CD4-positive, alpha-beta memory T cell (primary cell): ENCODE data around the gene SPHK2. TPM values are rescaled to one million over a fixed set of nuclear protein-coding genes. Genes with fewer than 3 reads are reported as not detected.

ENCODE experiments used
- CTCF ChIA-PET: fragments of 350-600 bp; sonication (Branson Sonifier 250); formaldehyde crosslinking; loops from one replicate; lab custom pipeline; 2021; ENCODE audit warnings: inconsistent platforms; ENCODE audit not compliant: partially characterized antibody; lab: Charles Lee
- POLR2A ChIA-PET: fragments of 350-600 bp; sonication (Branson Sonifier 250); formaldehyde crosslinking; loops from one replicate; lab custom pipeline; 2021; ENCODE audit not compliant: partially characterized antibody; lab: Charles Lee
- DNase-seq, 5 donors: peaks; one replicate each; pipeline versions ENCODE4 v3.0.0 to v3.0.0-alpha.2; 2020 to 2022; ENCODE audit warnings: mixed read lengths in 1 of 5
- H3K27ac ChIP-seq: one replicate; pipeline ENCODE4 v1.7.0; 2013; ENCODE audit warnings: low read depth, low read length
- H3K27me3 ChIP-seq: 2 replicates; pipeline ENCODE4 v1.7.0; 2013; ENCODE audit warnings: mild to moderate bottlenecking, low read length, moderate library complexity; ENCODE audit not compliant: insufficient read depth
- H3K36me3 ChIP-seq: 2 replicates; pipeline ENCODE4 v1.7.0; 2013; ENCODE audit warnings: mild to moderate bottlenecking, low read length, moderate library complexity; ENCODE audit not compliant: insufficient read depth
- H3K4me1 ChIP-seq: 2 replicates; pipeline ENCODE4 v1.7.0; 2013; ENCODE audit warnings: mild to moderate bottlenecking, low read length, moderate library complexity; ENCODE audit not compliant: insufficient read depth
- H3K4me3 ChIP-seq, 2 donors: one replicate each; pipeline ENCODE4 v1.7.0; 2013; ENCODE audit warnings: low read length in 2 of 2, mild to moderate bottlenecking in 1 of 2
- H3K9me3 ChIP-seq, 2 donors: one replicate each; pipeline ENCODE4 v1.7.0; 2013; ENCODE audit warnings: low read length in 2 of 2, control low read depth in 1 of 2; ENCODE audit not compliant: control insufficient read depth in 1 of 2
- H3K27ac Mint-ChIP-seq, 7 donors: one replicate each; pipeline ENCODE4 v1.8.0; 2020 to 2021; ENCODE audit warnings: mixed read lengths in 7 of 7, mild to moderate bottlenecking in 6 of 7, inconsistent platforms in 3 of 7, moderate library complexity in 3 of 7
- H3K27me3 Mint-ChIP-seq, 2 donors: one replicate each; pipeline ENCODE4 v1.8.0; 2020 to 2021; ENCODE audit warnings: mixed read lengths in 2 of 2
- H3K36me3 Mint-ChIP-seq, 2 donors: one replicate each; pipeline ENCODE4 v1.8.0; 2020 to 2021; ENCODE audit warnings: mixed read lengths in 2 of 2, inconsistent platforms in 1 of 2, mild to moderate bottlenecking in 1 of 2
- H3K4me1 Mint-ChIP-seq, 4 donors: one replicate each; pipeline ENCODE4 v1.8.0; 2020 to 2021; ENCODE audit warnings: mixed read lengths in 4 of 4, mild to moderate bottlenecking in 1 of 4
- H3K4me3 Mint-ChIP-seq, 8 donors: one replicate each; pipeline ENCODE4 v1.8.0; 2020 to 2021; ENCODE audit warnings: mixed read lengths in 8 of 8, mild to moderate bottlenecking in 7 of 8, moderate library complexity in 6 of 8, inconsistent platforms in 3 of 8
- H3K9me3 Mint-ChIP-seq, 8 donors: one replicate each; pipeline ENCODE4 v1.8.0; 2020 to 2021; ENCODE audit warnings: mixed read lengths in 8 of 8, mild to moderate bottlenecking in 5 of 8, inconsistent platforms in 3 of 8, moderate library complexity in 1 of 8
- intact Hi-C: fragments of 100-400 bp; cut with micrococcal nuclease; formaldehyde crosslinking; loops from one replicate; pipeline ENCODE4 v1.15.1; 2023
- polyA plus RNA-seq, 2 donors: library from polyadenylated mRNA; unstranded; fragments of 300-500 nt; fragmentation: Illumina TruSeq; gene quantifications; one replicate each; pipeline ENCODE4 v1.2.3, GENCODE V29; 2021
- total RNA-seq, 2 experiments: library from RNA; stranded (reverse); gene quantifications; one replicate each; pipeline ENCODE4 v1.2.3, GENCODE V29; 2021

SPHK2 gene
- total and polyA plus RNA-seq, 4 experiments from 2014 or later: 6.0 to 29.1 (median 16.7) TPM

DNA sequence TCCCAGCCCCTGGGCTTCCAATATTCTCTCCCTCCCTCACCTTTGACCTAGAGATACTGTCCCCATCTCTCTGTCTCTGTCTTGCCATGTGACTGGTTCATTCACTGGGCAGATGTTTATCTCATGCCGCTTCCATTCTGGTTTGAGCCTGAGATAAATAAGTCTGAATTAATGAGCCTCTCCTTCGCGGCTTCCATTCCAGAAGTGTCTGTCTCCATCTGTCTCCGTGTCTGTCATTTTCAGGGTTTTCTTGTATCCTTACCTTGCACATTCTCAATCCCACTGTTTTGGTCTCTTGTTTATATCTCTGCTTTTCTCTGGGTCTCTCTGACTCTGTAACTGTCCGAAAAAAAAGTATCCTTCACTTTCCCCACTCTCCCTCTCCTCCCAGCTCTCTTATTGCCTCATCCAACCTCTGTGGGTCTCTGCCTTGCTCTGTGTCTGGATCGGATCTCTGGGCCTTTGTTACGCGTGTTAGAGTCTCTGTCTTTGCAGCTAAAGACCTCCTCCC is 4.3 kb downstream of the SPHK2 start:
- ChIA-PET CTCF (interaction anchor here (0.7 to 1.9 kb wide), 3 partner anchors 22 to 370 kb away, joined by 3 to 7 read pairs (median 3); partner anchors contain the start of genes CA11 and RUVBL2), POLR2A (interaction anchor here (0.6 to 6.6 kb wide), 9 partner anchors 9 to 370 kb away, joined by 3 to 61 read pairs (median 4); partner anchors contain the start of genes CA11, DBP, FAM83E and FTL)
- no peaks in the 10 kb centered on the region for H3K27me3 Mint-ChIP-seq
- DNase-seq: no peak
- H3K4me3 Mint-ChIP-seq: peak overlapping the region; percentile 59 to 93 (median 84)
- Histone ChIP-seq H3K9me3 (no peaks in the 10 kb centered on the region), H3K4me1 (peaks cover 27% of the 10 kb centered on the region), H3K4me3 (peak overlapping the region; percentile 13 to 33), H3K27ac (peak overlapping the region; percentile 68), H3K27me3 (no peaks in the 10 kb centered on the region), H3K36me3 (no peaks in the 10 kb centered on the region)
- no peaks in the 10 kb centered on the region for H3K9me3 Mint-ChIP-seq
- peaks cover 22 to 59% (median 36%) of the 10 kb centered on the region in 4 donors for H3K4me1 Mint-ChIP-seq
- peak overlapping the region; percentile 79 to 98 (median 96) for H3K27ac Mint-ChIP-seq
- peaks cover 4 to 34% of the 10 kb centered on the region in 2 donors for H3K36me3 Mint-ChIP-seq
- intact Hi-C loops: loop anchor here (1.0 kb wide), 2 partner anchors 14 to 23 kb away; partner anchors contain the start of genes CA11 and DBP

DNA sequence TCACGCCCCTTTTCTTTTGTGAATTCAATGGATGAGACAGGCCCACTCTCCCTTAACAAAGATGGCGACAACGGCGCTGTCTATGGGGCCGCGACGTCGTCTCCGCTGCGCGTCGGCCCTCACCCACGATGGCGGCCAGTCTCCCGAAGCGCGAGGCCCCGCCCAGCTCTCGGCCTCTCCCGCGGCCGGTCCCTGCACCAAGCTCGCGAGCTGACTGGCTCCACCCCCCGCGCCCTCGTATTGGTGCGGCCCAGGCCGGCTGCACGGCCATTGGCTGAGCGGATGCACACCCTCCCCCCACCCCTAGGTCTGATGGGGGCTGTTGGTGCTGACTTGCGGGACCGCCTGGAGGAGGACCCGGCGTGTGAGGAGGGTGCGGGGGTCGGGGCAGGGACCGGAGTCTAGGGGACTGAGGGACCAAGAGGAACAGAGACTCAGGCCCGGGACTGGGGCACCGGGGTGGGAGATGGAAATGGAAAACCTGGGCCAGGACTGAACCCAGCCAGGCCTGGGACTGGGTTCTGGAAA is 4.8 kb downstream of the SPHK2 start:
- Histone ChIP-seq H3K27me3 (no peaks in the 10 kb centered on the region), H3K27ac (peak overlapping the region; percentile 68), H3K9me3 (no peaks in the 10 kb centered on the region), H3K4me3 (peak overlapping the region; percentile 13 to 33), H3K4me1 (peaks cover 27% of the 10 kb centered on the region), H3K36me3 (no peaks in the 10 kb centered on the region)
- POLR2A ChIA-PET: interaction anchor here (0.6 to 6.6 kb wide), 8 partner anchors 10 to 369 kb away, joined by 3 to 61 read pairs (median 4); partner anchors contain the start of genes CA11, DBP, FAM83E and FTL
- H3K27me3 Mint-ChIP-seq: no peaks in the 10 kb centered on the region
- H3K4me1 Mint-ChIP-seq: peaks cover 22 to 54% (median 34%) of the 10 kb centered on the region in 4 donors
- H3K9me3 Mint-ChIP-seq: no peaks in the 10 kb centered on the region
- peak overlapping the region; percentile 79 to 98 (median 96) for H3K27ac Mint-ChIP-seq
- CTCF ChIA-PET: interaction anchor here (0.7 to 1.9 kb wide), 3 partner anchors 21 to 369 kb away, joined by 3 to 7 read pairs (median 3); partner anchors contain the start of genes CA11 and RUVBL2
- peak overlapping the region; percentile 59 to 93 (median 84) for H3K4me3 Mint-ChIP-seq
- intact Hi-C loops: loop anchor here (1.0 kb wide), 2 partner anchors 13 to 22 kb away; partner anchors contain the start of genes CA11 and DBP
- DNase-seq: peak; percentile 87 to 91 (median 90)
- peaks cover 4 to 31% of the 10 kb centered on the region in 2 donors for H3K36me3 Mint-ChIP-seq

DNA sequence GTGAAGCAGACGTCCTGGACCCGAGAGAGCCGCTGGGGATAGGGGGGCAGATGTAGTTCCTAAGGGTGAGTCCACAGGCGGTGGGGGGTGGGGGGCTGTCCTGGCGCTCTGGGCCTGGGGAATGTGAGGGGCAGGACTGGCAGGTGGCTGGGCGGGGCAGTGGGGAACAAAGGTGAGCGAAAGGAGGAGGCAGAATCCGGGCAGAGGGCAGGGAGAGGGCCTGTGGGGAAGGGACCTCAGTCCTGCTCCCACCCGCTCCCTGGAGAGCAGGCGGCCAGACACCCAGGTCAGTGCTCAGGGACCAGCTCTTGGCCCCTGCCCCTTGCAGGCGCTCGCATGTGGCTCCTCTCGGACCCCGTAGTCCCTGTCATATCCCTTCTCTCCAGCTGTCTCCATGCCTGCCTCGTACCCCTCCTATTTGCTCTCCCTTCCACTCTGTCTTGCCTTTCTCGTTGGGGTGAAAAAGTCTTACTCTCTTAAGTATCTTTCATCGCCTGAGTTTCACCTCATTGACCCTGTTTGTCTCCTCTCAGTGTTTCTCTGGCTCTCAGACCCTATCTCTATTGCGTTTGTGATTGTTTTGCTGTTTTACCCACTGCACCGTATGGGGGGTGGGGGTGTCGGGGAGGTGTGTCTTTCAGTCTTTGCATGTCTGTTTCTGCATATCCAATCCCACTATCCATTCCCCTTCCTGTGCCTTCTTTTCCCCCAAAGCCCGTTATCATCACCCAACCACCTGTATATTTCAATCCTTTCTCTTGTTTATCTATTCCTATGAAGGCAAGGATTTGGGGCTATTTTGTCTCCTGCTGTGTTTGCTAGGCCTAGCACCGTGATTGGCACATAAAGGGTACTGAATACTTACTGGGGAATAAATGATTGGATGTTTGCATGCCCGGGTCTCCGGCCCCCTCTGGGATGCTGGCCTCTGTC is 5.8 kb downstream of the SPHK2 start:
- Mint-ChIP-seq H3K9me3 (no peaks in the 10 kb centered on the region), H3K4me1 (peaks cover 16 to 45% (median 27%) of the 10 kb centered on the region in 4 donors), H3K27me3 (no peaks in the 10 kb centered on the region), H3K27ac (peak overlapping the region; percentile 76 to 97 (median 88)), H3K4me3 (peak overlapping the region in 5 of 8 donors; percentile 39 to 92 (median 87)), H3K36me3 (peaks cover 4 to 29% of the 10 kb centered on the region in 2 donors)
- no peak for DNase-seq
- CTCF ChIA-PET: interaction anchor here (1.9 kb wide), 1 partner anchor 20 kb away, joined by 7 read pairs; the partner anchor contains the start of gene CA11
- Histone ChIP-seq H3K27me3 (no peaks in the 10 kb centered on the region), H3K36me3 (peaks cover 4% of the 10 kb centered on the region), H3K4me1 (peaks cover 20% of the 10 kb centered on the region), H3K4me3 (peak overlapping the region in 1 of 2 donors; percentile 33), H3K9me3 (no peaks in the 10 kb centered on the region), H3K27ac (peak overlapping the region; percentile 68)
- intact Hi-C loops: loop anchor here (1.0 kb wide), 2 partner anchors 12 to 21 kb away; partner anchors contain the start of genes CA11 and DBP
- POLR2A ChIA-PET: interaction anchor here (6.6 kb wide), 1 partner anchor 9 kb away, joined by 61 read pairs; no protein-coding TSS in a partner anchor

DNA sequence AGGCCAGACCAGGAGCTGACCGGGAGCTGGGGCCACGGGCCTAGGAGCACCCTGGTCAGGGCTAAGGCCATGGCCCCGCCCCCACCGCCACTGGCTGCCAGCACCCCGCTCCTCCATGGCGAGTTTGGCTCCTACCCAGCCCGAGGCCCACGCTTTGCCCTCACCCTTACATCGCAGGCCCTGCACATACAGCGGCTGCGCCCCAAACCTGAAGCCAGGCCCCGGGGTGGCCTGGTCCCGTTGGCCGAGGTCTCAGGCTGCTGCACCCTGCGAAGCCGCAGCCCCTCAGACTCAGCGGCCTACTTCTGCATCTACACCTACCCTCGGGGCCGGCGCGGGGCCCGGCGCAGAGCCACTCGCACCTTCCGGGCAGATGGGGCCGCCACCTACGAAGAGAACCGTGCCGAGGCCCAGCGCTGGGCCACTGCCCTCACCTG is 6.6 kb downstream of the SPHK2 start:
- POLR2A ChIA-PET: interaction anchor here (3.2 to 6.6 kb wide), 2 partner anchors 8 to 19 kb away, joined by 13 to 61 read pairs; partner anchors contain the start of gene CA11
- peaks cover 16 to 42% (median 26%) of the 10 kb centered on the region in 4 donors for H3K4me1 Mint-ChIP-seq
- H3K27me3 Mint-ChIP-seq: no peaks in the 10 kb centered on the region
- no peaks in the 10 kb centered on the region for H3K9me3 Mint-ChIP-seq
- CTCF ChIA-PET: no interaction called here
- no peaks in the 10 kb centered on the region for H3K27me3 ChIP-seq
- peak overlapping the region in 1 of 7 donors; percentile 65 for H3K27ac Mint-ChIP-seq
- peaks cover 7 to 31% of the 10 kb centered on the region in 2 donors for H3K36me3 Mint-ChIP-seq
- no peak overlapping the region for H3K4me3 ChIP-seq
- H3K27ac ChIP-seq: no peak overlapping the region
- H3K36me3 ChIP-seq: peaks cover 12% of the 10 kb centered on the region
- no peaks in the 10 kb centered on the region for H3K9me3 ChIP-seq
- intact Hi-C loops: no loop called here
- DNase-seq: no peak
- no peak overlapping the region for H3K4me3 Mint-ChIP-seq
- H3K4me1 ChIP-seq: peaks cover 16% of the 10 kb centered on the region

DNA sequence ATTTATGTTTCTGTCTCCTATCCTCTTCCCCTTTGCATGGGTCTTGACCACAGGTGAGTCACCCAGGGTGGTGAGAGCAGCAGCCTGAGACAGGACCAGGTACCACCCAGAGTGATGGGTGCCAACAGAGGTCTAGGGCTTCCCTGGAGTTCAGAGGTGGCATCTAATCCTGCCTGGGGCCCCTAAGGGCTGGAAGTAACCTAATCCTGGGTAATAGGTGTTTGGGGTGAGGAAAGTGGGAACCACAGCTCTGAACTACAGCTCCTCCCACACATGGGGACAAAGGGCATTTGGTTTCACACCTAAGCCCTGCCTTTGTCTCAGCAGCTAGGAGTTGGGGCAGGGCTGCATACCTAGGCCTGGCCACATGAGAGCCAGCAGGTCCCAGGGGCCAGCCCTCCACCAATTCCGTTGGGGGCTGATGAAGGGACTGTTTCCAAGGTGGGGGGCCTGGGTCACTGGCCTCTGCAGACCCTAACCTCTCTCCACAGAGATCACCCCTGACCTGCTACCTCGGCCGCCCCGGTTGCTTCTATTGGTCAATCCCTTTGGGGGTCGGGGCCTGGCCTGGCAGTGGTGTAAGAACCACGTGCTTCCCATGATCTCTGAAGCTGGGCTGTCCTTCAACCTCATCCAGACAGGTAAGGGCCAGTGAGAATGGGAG is 8.0 kb downstream of the SPHK2 start:
- intact Hi-C loops: no loop called here
- no peaks in the 10 kb centered on the region for H3K9me3 ChIP-seq
- Mint-ChIP-seq H3K9me3 (no peaks in the 10 kb centered on the region), H3K27me3 (no peaks in the 10 kb centered on the region), H3K4me3 (no peak overlapping the region), H3K27ac (peak overlapping the region in 3 of 7 donors; percentile 30 to 63 (median 42)), H3K4me1 (peaks cover 13 to 34% (median 26%) of the 10 kb centered on the region in 4 donors), H3K36me3 (peaks cover 9 to 37% of the 10 kb centered on the region in 2 donors)
- POLR2A ChIA-PET: interaction anchor here (0.7 to 5.2 kb wide), 6 partner anchors 8 to 113 kb away, joined by 3 to 32 read pairs (median 8); partner anchors contain the start of genes CA11, DBP, RPL18 and SPHK2
- H3K4me1 ChIP-seq: peaks cover 16% of the 10 kb centered on the region
- no peak overlapping the region for H3K27ac ChIP-seq
- H3K4me3 ChIP-seq: no peak overlapping the region
- peaks cover 23% of the 10 kb centered on the region for H3K36me3 ChIP-seq
- peak in 1 of 5 donors; percentile 68 for DNase-seq
- no peaks in the 10 kb centered on the region for H3K27me3 ChIP-seq
- CTCF ChIA-PET: interaction anchor here (1.4 kb wide), 1 partner anchor 10 kb away, joined by 4 read pairs; the partner anchor contains the start of gene DBP

DNA sequence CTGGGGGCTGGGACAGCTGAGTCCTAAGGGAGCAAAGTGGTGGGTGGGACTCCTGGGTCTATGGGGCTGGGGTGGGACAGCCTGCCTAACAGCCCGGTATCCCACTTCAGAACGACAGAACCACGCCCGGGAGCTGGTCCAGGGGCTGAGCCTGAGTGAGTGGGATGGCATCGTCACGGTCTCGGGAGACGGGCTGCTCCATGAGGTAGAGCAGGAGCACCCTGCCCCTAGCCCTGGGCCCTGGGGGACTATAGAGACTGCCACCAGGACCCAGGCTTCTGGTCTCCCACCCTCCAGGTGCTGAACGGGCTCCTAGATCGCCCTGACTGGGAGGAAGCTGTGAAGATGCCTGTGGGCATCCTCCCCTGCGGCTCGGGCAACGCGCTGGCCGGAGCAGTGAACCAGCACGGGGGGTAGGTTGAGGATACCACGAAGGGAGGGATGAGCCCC is 8.6 kb downstream of the SPHK2 start:
- Mint-ChIP-seq H3K27ac (peak overlapping the region in 1 of 7 donors; percentile 42), H3K4me3 (no peak overlapping the region), H3K36me3 (peaks cover 14 to 39% of the 10 kb centered on the region in 2 donors), H3K9me3 (no peaks in the 10 kb centered on the region), H3K4me1 (peaks cover 13 to 37% (median 29%) of the 10 kb centered on the region in 4 donors), H3K27me3 (no peaks in the 10 kb centered on the region)
- DNase-seq: no peak
- POLR2A ChIA-PET: interaction anchor here (0.9 to 5.2 kb wide), 5 partner anchors 8 to 114 kb away, joined by 3 to 32 read pairs (median 13); partner anchors contain the start of genes CA11, DBP, RPL18 and SPHK2
- Histone ChIP-seq H3K36me3 (peaks cover 28% of the 10 kb centered on the region), H3K4me1 (peaks cover 21% of the 10 kb centered on the region), H3K9me3 (no peaks in the 10 kb centered on the region), H3K27ac (no peak overlapping the region), H3K27me3 (no peaks in the 10 kb centered on the region), H3K4me3 (no peak overlapping the region)
- intact Hi-C loops: no loop called here
- CTCF ChIA-PET: interaction anchor here (1.4 kb wide), 1 partner anchor 9 kb away, joined by 4 read pairs; the partner anchor contains the start of gene DBP
